SIG-M5 treated with dmso at 0.1 percent for 504 hours (cell line): ENCODE measurements around the gene TNFAIP8L1.
"Not testable (repeated sequence)": the region's sequence is repeated elsewhere in the genome, so short reads cannot be mapped to it uniquely, and the experiment has no call there.

Experiments used
- DNase-seq: peaks from one replicate; lab custom pipeline; 2025; ENCODE audit not compliant: unreplicated experiment; lab: John Stamatoyannopoulos, UW

TNFAIP8L1 gene

DNA sequence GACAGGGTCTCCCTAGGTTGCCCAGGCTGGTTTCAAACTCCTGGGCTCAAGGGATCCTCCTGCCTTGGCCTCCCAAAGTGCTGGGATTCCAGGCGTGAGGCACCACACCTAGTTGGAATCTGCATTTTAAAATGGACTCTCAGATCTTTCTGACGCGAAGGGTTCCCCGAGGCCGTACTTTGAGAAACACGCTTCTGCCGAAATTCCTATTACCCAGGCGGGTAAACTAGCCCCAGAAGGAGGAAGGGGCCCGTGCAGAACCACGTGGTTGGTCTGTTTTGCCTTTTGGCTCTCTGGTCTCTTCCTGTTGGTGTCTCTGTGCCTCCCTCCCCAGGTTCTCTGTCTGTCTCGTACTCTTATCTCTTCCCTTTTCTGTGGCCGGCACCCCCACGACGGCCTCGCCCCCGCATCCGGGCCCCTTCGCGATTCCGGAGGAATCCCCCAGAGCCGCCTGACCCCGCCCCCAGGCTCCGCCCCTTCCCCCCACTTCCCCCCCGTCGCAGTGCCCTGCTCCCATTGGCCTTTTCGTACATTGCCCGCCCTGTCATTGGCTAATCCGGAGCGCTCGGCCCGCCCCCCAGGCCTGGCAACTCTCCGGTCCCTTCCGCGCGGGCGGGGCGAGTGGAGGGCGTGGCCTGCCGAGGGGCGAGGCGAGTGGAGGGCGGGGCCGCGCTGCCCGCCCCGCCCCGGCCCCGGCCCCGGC lies at the start of gene TNFAIP8L1:
Gene TNFAIP8L1, plus strand, starts transcription at position 689 of the 703 bp plus-strand sequence. CDS start 12,354 bp downstream, outside the sequence.
- peak; percentile 97 for DNase-seq

DNA sequence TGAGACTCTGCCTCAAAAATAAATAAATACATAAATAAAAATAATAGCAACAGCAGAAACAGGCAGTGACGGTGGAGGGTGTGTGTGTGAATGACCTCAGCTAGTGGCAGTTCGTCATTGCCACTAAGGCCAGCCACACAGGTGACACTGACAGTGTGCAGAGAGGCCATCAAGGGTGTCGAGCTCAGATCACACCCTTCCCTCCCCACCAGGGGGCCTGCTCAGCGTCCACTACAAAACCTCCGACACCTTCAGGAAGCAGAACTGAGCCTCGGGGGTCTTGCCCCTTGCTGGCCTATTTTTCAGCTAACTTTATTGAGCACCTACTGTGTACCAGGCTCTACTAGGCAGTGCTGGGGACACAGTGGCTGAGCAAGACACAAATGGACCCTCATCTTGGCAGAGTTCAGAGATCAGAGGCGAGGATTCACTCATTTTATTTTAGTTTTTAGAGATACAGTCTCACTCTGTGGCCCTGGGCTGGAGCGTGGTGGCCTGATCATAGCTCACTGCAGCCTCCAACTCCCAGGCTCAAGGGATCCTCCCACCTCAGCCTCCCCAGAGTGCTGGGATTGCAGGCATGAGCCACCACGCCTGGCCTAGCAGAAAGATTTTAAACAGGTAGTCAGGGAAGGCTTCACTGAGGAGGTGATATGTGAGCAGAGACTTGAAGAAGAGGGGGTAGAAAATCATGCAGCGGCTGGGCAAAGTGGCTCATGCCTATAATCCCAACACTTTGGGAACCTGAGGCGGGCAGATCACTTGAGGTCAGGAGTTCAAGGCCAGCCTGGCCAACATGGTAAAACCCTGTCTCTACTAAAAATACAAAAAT lies 49.5 kb upstream of the TNFAIP8L1 start:
- DNase-seq = peak; percentile 19

- DNase-seq = no peak
Measured at GRCh38 chr19:4590559-4590958, 48.8 kb upstream of the TNFAIP8L1 start.

DNA sequence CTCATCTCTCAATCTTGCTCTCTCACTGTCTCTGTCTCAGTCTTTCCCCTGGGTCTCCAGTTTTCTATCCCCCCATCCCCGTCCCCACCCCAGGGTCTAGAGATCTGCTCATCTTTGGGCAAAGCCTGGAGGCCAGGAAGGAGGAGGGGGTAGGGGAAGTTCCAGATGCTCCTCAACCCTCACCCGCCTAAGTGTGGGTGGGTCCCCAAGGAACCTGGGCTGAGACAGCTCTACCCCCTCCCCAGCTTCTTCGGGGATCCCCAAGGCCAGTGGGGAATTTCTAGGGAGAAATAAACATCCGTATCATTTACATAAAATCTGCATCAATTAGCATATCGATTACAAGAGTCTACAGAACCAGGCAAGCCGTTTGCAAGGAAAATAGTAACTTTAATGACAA lies 48.0 kb upstream of the TNFAIP8L1 start:
- DNase-seq = no peak

- no peak for DNase-seq
Measured at GRCh38 chr19:4592445-4592844, 46.9 kb upstream of the TNFAIP8L1 start.

DNA sequence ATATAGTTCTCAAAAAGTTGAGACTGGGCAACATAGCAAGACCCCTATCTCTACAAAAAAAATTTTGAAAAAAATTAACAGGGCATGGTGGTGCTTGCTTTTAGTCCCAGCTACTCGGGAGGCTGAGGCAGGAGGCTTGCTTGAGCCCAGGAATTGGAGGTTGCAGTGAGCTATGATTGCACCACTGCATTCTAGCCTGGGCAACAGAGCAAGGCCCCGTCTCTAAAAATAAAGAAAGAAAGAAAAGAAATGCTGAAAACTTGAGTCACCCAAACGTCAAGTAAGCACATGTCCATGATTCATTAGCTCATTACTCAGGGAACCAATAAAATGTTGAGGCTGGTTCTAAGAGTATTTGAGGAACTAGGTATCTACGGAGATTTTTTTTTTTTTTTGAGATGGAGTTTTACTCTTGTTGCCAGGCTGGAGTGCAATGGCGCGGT lies 45.9 kb upstream of the TNFAIP8L1 start:
- DNase-seq = peak; percentile 81

GRCh38 chr19:4594201-4594600 lies 45.1 kb upstream of the TNFAIP8L1 start:
- DNase-seq = no peak

- not testable (repeated sequence) for DNase-seq
Measured at GRCh38 chr19:4595158-4595557, 44.2 kb upstream of the TNFAIP8L1 start.

- no peak for DNase-seq
Measured at GRCh38 chr19:4596033-4596904, 43.0 kb upstream of the TNFAIP8L1 start.

DNA sequence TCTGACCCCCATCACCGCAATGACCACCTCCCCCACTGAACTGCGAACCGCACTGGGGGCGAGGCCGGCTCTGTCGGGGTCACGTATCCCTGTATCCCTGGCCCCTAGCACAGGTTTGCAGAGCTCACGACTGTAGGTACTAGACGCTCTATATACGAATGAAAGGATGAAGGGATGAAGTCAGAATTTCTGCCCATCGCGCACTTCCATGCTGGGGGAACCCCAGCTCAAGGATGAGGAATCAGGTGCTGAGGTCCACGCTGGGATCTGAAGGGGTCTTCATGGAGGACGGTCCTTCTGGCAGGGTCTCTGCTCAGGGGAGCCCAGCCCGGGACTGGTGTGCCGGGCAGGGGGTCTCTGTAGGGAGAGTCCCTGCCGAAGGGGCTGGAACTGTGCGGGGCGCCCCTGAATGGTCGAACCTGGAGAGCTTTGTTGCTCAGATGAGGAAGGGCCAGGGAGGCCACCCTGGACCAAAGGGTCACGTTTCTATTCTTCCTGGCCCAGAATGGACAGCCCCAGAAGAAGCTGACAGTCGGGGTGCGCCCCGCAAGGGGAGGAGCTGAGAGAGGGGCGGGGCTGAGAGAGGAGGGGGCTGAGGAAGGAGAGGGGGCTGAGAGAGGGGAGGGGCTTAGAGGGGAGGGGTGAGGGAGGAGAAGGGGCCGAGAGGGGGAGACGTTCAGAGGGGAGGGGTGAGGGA lies 41.9 kb upstream of the TNFAIP8L1 start:
- no peak for DNase-seq

GRCh38 chr19:4597975-4598671 lies 41.2 kb upstream of the TNFAIP8L1 start:
- DNase-seq = peak; percentile 41

DNA sequence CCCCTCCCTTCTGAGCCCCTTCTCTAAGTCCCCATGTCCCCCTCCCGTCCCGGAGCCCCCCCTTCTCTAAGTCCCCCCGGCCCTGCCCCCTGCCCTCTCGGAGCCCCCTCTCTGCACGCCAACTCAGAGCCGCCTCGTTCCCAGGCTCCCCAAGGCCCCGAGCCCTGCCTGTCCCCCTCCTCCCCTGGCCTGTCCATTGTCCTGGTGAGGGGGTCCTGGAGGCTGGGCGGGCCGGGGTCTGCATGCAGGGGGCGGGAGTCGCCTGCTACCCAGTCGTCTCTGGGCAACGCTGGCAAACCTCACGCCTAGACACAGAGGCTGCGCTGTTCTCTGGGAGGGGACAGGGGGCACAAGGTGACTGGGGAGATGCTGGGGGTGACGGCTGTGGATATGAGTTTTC lies 40.6 kb upstream of the TNFAIP8L1 start:
- DNase-seq = no peak

- no peak for DNase-seq
Measured at GRCh38 chr19:4600082-4600481, 39.2 kb upstream of the TNFAIP8L1 start.

GRCh38 chr19:4600893-4601292 lies 38.4 kb upstream of the TNFAIP8L1 start:
- no peak for DNase-seq

- no peak for DNase-seq
Measured at GRCh38 chr19:4602173-4602788, 37.0 kb upstream of the TNFAIP8L1 start.

DNA sequence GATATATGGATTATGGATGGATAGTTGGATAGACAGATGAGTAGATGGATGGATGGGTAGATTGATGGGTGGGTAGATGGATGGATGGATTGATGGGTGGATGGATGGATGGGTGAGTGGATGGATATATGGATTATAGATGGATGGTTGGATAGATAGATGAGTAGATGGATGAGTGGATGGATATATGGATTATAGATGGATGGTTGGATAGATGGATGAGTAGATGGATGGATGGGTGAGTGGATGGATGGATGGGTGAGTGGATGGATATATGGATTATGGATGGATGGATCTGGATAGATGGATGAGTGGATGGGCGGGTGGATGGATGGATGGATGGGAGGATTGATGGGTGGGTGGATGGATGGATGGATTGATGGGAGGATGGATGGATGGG lies 36.4 kb upstream of the TNFAIP8L1 start:
- DNase-seq = no peak

- DNase-seq = no peak
Measured at GRCh38 chr19:4604912-4605311, 34.4 kb upstream of the TNFAIP8L1 start.

DNA sequence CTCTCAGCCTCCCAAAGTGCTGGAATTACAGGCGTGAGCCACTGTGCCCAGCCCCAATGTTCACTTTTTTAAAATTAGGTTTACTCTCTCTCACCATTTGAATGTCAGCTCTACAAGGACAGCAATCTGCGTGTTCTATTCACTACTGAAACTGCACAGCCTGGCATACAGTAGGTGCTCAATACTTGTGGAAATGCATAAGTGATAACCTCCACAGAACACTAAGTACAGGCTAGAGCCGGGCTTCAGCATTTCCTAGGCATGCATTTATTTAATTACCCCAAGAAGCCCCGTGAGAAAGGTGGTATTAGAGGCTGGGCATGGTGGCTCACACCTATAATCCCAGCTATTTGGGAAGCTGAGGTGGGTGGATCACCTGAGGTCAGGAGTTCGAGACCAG lies 33.1 kb upstream of the TNFAIP8L1 start:
- no peak for DNase-seq

- DNase-seq = no peak
Measured at GRCh38 chr19:4606921-4607678, 32.2 kb upstream of the TNFAIP8L1 start.
